GM12875 (cell line): ENCODE results near the gene OR8G5.
"Not testable (repeated sequence)": the region's sequence is repeated elsewhere in the genome, so short reads cannot be mapped to it uniquely, and the experiment has no call there.

Source experiments
- H3K4me3 ChIP-seq: one replicate; pipeline ENCODE4 v1.5.1; 2011; ENCODE audit warnings: low read depth, low read length, control low read depth
- TF ChIP-seq, protein P1 (sequence below): IDR thresholded peaks from 2 replicates; pipeline ENCODE4 v1.5.1; 2011; ENCODE audit warnings: low read depth, mild to moderate bottlenecking, control low read depth, inconsistent platforms, low read length, moderate library complexity, borderline replicate concordance; ENCODE audit not compliant: insufficient read depth

The OR8G5 gene

DNA sequence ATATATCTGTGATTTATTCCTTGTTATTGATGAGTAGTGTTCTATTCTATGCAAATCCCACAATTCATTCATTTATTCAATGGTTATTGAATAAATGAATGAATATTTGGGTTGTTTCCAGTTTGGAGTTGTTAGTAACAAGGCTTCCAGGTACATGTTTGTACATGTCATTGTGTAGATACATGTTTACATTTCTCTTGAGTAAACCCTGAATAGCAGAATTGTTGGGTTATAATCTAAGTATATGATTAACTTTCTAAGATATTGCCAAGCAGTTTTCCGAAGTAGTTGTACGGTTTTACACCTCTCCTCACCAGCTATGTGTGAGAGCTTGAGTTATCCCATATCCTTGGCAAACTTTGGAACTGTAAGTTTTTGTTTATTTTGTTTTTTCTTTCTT is 33.8 kb upstream of the OR8G5 start:
- TF ChIP-seq, protein P1, sequence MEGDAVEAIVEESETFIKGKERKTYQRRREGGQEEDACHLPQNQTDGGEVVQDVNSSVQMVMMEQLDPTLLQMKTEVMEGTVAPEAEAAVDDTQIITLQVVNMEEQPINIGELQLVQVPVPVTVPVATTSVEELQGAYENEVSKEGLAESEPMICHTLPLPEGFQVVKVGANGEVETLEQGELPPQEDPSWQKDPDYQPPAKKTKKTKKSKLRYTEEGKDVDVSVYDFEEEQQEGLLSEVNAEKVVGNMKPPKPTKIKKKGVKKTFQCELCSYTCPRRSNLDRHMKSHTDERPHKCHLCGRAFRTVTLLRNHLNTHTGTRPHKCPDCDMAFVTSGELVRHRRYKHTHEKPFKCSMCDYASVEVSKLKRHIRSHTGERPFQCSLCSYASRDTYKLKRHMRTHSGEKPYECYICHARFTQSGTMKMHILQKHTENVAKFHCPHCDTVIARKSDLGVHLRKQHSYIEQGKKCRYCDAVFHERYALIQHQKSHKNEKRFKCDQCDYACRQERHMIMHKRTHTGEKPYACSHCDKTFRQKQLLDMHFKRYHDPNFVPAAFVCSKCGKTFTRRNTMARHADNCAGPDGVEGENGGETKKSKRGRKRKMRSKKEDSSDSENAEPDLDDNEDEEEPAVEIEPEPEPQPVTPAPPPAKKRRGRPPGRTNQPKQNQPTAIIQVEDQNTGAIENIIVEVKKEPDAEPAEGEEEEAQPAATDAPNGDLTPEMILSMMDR: no peak
- H3K4me3 ChIP-seq: no peak overlapping the region

DNA sequence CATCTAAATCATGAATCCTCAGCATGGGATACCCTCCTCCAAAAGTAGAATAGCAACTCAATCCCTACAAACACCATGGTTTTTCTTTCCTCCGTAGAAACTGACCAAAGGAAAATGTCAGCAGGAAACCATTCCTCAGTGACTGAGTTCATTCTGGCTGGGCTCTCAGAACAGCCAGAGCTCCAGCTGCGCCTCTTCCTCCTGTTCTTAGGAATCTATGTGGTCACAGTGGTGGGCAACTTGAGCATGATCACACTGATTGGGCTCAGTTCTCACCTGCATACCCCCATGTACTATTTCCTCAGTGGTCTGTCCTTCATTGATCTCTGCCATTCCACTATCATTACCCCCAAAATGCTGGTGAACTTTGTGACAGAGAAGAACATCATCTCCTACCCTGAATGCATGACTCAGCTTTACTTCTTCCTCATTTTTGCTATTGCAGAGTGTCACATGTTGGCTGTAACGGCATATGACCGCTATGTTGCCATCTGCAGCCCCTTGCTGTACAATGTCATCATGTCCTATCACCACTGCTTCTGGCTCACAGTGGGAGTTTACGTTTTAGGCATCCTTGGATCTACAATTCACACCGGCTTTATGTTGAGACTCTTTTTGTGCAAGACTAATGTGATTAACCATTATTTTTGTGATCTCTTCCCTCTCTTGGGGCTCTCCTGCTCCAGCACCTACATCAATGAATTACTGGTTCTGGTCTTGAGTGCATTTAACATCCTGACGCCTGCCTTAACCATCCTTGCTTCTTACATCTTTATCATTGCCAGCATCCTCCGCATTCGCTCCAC is 31.4 kb upstream of the OR8G5 start:
- not testable (repeated sequence) for H3K4me3 ChIP-seq

DNA sequence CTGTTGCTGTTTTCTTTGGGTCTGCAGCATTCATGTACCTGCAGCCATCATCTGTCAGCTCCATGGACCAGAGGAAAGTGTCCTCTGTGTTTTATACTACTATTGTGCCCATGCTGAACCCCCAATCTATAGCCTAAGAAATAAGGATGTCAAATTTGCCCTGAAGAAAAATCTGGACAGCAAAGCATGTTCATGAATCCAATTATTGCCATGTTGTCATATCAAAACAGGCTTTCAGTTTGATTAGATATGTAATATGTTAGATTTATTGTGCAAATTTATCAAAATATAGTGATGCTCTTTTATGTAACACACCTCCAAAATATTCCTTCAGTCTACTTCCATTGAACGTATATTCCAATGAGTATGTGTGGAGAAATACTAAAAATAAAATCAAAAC is 30.7 kb upstream of the OR8G5 start:
- no peak overlapping the region for H3K4me3 ChIP-seq
- TF ChIP-seq, protein P1: no peak

DNA sequence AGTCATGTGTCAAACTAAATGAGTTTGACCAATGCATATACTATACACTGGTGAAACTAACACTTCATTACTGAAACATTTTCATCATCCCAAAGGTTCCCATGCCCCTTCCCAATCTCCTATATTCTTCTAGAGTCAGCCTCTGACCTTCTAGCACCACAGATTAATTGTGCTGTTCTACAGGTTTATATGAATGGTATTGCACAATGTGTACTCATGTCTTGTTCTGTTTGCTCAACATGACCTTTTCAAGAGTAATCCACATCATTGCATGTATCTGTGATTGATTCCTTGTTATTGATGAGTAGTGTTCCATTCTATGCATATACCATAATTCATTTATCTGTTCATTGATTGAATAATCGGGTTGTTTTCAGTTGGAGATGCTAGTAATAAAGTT is 22.8 kb upstream of the OR8G5 start:
- TF ChIP-seq, protein P1: no peak
- no peak overlapping the region for H3K4me3 ChIP-seq

DNA sequence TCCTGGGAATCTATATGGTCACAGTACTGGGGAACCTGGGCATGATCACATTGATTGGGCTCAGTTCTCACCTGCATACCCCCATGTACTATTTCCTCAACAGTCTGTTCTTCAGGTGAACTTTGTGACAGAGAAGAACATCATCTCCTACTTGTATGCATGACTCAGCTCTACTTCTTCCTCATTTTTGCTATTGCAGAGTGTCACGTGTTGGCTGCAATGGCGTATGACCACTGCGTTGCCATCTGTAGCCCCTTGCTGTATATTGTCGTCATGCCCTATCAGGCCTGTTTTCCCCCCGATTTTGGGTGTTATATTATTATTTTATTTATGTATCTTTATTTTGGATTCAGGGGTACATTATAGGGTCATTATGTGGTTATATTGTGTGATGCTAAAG is 17.7 kb upstream of the OR8G5 start:
- no peak overlapping the region for H3K4me3 ChIP-seq
- TF ChIP-seq, protein P1: no peak

DNA sequence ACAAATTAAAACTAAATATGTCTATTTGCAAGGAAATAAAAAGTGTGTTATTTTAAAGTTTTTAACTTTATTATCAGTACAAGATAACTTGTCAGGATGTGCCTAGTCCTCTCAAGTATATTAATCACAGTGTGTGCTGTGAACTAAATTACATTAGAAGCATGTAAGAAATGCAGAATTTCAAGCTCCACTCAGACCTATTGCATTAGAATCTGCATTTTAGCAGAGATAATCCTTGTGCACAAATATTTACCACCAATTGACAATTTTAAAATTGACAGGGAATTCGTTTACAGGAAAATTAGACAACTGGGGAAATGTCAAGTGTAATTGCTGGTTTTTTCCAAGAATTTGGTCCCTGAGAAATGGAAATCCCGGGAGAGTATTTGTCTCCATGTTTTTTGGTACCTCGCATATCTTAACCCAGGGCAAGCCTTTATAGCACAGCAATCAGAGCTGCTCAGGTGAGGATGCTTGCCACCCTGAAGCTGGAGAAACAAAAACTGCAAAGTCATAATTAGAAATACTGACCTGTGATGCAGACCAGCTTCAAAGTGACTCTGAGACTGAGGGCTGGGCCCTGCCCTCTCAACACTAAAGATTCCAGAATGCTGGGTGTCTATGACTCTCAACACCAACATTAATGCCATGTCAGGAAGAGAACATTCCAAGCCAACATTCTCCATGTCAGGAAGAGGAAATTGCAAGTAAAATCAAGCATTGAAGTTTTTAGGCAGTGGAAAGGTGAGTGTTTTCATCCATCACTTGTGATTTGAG is 15.4 kb upstream of the OR8G5 start, which contains the start of gene OR8G1:
Gene OR8G1 (plus strand): TSS at position 475 of the 777 bp plus-strand sequence. CDS start 8,581 bp downstream, outside the sequence.
- H3K4me3 ChIP-seq: no peak within 1 kb of the TSS
- TF ChIP-seq, protein P1: no peak

DNA sequence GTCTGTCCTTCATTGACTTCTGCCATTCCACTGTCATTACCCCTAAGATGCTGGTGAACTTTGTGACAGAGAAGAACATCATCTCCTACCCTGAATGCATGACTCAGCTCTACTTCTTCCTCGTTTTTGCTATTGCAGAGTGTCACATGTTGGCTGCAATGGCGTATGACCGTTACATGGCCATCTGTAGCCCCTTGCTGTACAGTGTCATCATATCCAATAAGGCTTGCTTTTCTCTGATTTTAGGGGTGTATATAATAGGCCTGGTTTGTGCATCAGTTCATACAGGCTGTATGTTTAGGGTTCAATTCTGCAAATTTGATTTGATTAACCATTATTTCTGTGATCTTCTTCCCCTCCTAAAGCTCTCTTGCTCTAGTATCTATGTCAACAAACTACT is 6.3 kb upstream of the OR8G5 start:
- H3K4me3 ChIP-seq: not testable (repeated sequence)

DNA sequence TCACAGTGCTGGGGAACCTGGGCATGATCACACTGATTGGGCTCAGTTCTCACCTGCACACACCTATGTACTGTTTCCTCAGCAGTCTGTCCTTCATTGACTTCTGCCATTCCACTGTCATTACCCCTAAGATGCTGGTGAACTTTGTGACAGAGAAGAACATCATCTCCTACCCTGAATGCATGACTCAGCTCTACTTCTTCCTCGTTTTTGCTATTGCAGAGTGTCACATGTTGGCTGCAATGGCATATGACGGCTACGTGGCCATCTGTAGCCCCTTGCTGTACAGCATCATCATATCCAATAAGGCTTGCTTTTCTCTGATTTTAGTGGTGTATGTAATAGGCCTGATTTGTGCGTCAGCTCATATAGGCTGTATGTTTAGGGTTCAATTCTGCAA is 8.9 kb downstream of the OR8G5 start:
- not testable (repeated sequence) for H3K4me3 ChIP-seq

DNA sequence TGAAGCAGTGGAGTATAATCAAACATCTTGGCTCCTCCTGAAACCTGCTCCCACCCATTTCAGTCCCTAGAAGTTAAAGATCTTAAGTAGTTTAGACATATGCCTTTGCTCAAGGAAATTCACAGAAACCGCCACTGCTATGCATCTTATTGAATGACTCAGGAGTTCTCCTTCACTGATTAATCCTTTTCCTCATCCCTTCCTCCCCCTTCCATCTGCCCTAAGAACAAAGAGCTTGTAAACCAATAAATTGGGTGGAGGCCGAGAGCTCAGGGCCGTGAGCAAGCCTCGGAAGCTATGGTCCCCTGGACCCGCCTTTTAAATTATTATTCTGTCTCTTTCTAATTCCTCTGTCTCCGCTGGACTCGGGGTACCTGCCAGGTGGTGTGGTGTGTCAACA is 14.7 kb downstream of the OR8G5 start:
- H3K4me3 ChIP-seq: not testable (repeated sequence)
